CD14-positive monocyte (primary cell): Measurements from ENCODE around the gene PKD1L1. TPM values are rescaled to one million over a fixed set of nuclear protein-coding genes. Genes with fewer than 3 reads are reported as not detected.

Experiments
- DNase-seq, 3 donors: peaks; one replicate each; pipeline ENCODE4 v3.0.0-alpha.2; 2011 to 2022
- H2AFZ ChIP-seq: 2 replicates; pipeline ENCODE4 v1.6.0; 2012; ENCODE audit warnings: mild to moderate bottlenecking, low read depth, low read length, inconsistent platforms; ENCODE audit not compliant: insufficient read depth, poor library complexity, severe bottlenecking
- H3K27ac ChIP-seq, 2 donors: 1 replicate in 1 of 2; 2 replicates in 1 of 2; pipeline ENCODE4 v1.5.1; 2012 to 2013; ENCODE audit warnings: low read length in 2 of 2, control low read depth in 1 of 2, inconsistent platforms in 1 of 2, low read depth in 1 of 2, mild to moderate bottlenecking in 1 of 2
- H3K27me3 ChIP-seq, 2 donors: one replicate each; pipeline versions ENCODE4 v1.6.0 to v1.6.1; 2011 to 2013; ENCODE audit warnings: low read length in 2 of 2; ENCODE audit not compliant: control insufficient read depth in 2 of 2, insufficient read depth in 2 of 2
- H3K36me3 ChIP-seq, 2 donors: replicated peaks in 1 of 2; 1 replicate in 1 of 2; 2 replicates in 1 of 2; pipeline versions ENCODE4 v1.5.1 to v1.6.1; 2012 to 2013; ENCODE audit warnings: low read length in 2 of 2, control low read depth in 1 of 2, inconsistent platforms in 1 of 2, mild to moderate bottlenecking in 1 of 2; ENCODE audit not compliant: insufficient read depth in 2 of 2, control insufficient read depth in 1 of 2
- H3K4me1 ChIP-seq, 2 donors: 1 replicate in 1 of 2; 2 replicates in 1 of 2; pipeline versions ENCODE4 v1.5.1 to v1.6.1; 2012 to 2013; ENCODE audit warnings: low read length in 2 of 2, control low read depth in 1 of 2, inconsistent platforms in 1 of 2, mild to moderate bottlenecking in 1 of 2, moderate library complexity in 1 of 2; ENCODE audit not compliant: insufficient read depth in 2 of 2, control insufficient read depth in 1 of 2
- H3K4me2 ChIP-seq: replicated peaks from 2 replicates; pipeline ENCODE3; 2012; ENCODE audit warnings: low read length, moderate library complexity, mild to moderate bottlenecking; ENCODE audit not compliant: poor library complexity, severe bottlenecking; ENCODE audit errors: extremely low read depth
- H3K4me3 ChIP-seq, 3 experiments: fragments of 200-600 bp in 1 of 3; sonication (generic) in 1 of 3; replicated peaks in 1 of 3; 1 replicate in 2 of 3; 2 replicates in 1 of 3; pipeline ENCODE4 v1.5.1; 2011 to 2013; ENCODE audit warnings: low read length in 3 of 3, mild to moderate bottlenecking in 3 of 3, control low read depth in 2 of 3, low read depth in 2 of 3, inconsistent platforms in 1 of 3, moderate library complexity in 1 of 3
- H3K79me2 ChIP-seq: 2 replicates; pipeline ENCODE4 v1.6.0; 2012; ENCODE audit warnings: mild to moderate bottlenecking, control low read depth, inconsistent platforms, low read length, moderate library complexity; ENCODE audit not compliant: insufficient read depth
- H3K9ac ChIP-seq: 2 replicates; pipeline ENCODE4 v1.6.0; 2017; ENCODE audit warnings: low read length, mild to moderate bottlenecking; ENCODE audit not compliant: insufficient read depth, poor library complexity, severe bottlenecking
- H3K9me3 ChIP-seq, 2 donors: replicated peaks in 1 of 2; 1 replicate in 1 of 2; 2 replicates in 1 of 2; pipeline versions ENCODE4 v1.5.1 to v1.6.1; 2012 to 2013; ENCODE audit warnings: low read length in 2 of 2, control low read depth in 1 of 2; ENCODE audit not compliant: control insufficient read depth in 1 of 2, insufficient read depth in 1 of 2
- H4K20me1 ChIP-seq: 2 replicates; pipeline ENCODE4 v1.6.0; 2012; ENCODE audit warnings: mild to moderate bottlenecking, low read length, control low read depth, moderate library complexity; ENCODE audit not compliant: insufficient read depth
- H3K27ac Mint-ChIP-seq, 7 donors: one replicate each; pipeline ENCODE4 v1.8.0; 2020; ENCODE audit warnings: mild to moderate bottlenecking in 7 of 7, mixed read lengths in 7 of 7, moderate library complexity in 6 of 7, inconsistent platforms in 2 of 7
- H3K27me3 Mint-ChIP-seq, 3 donors: one replicate each; pipeline ENCODE4 v1.8.0; 2021 to 2022; ENCODE audit warnings: low read depth in 3 of 3, mild to moderate bottlenecking in 3 of 3, mixed read lengths in 3 of 3, moderate library complexity in 3 of 3, inconsistent platforms in 1 of 3
- H3K36me3 Mint-ChIP-seq, 2 donors: one replicate each; pipeline ENCODE4 v1.8.0; 2020; ENCODE audit warnings: mixed read lengths in 2 of 2, inconsistent platforms in 1 of 2, mild to moderate bottlenecking in 1 of 2
- H3K4me1 Mint-ChIP-seq: one replicate; pipeline ENCODE4 v1.8.0; 2020; ENCODE audit warnings: mild to moderate bottlenecking, mixed read lengths
- H3K4me3 Mint-ChIP-seq, 2 donors: one replicate each; pipeline ENCODE4 v1.8.0; 2020; ENCODE audit warnings: mild to moderate bottlenecking in 2 of 2, mixed read lengths in 2 of 2, moderate library complexity in 1 of 2
- H3K9me3 Mint-ChIP-seq, 7 donors: one replicate each; pipeline ENCODE4 v1.8.0; 2020 to 2022; ENCODE audit warnings: mixed read lengths in 7 of 7, mild to moderate bottlenecking in 6 of 7, moderate library complexity in 6 of 7, inconsistent platforms in 2 of 7
- WGBS: methylation state at CpG from one replicate; pipeline ENCODE4 v1.1.5; 2013; ENCODE audit warnings: missing lambda C conversion rate; ENCODE audit not compliant: insufficient coverage; 5-methylcytosine and 5-hydroxymethylcytosine counted together
- intact Hi-C, 2 donors: fragments of 100-400 bp; cut with micrococcal nuclease; formaldehyde crosslinking; loops; one replicate each; pipeline versions ENCODE4 v1.15.0 to v1.15.1; 2023
- polyA plus RNA-seq, 3 donors: library from polyadenylated mRNA; depleted of rRNA in 1 of 3; unstranded in 2 of 3; stranded (reverse) in 1 of 3; fragments of 300-500 nt in 2 of 3; fragments of >200 nt in 1 of 3; fragmentation: Illumina TruSeq in 2 of 3; gene quantifications; 1 replicate in 2 of 3; 2 replicates in 1 of 3; pipeline ENCODE4 v1.2.3, GENCODE V29; 2012 to 2021
- TF ChIP-seq, protein P1 (sequence below): fragments of 200-600 bp; IDR thresholded peaks from one replicate; pipeline ENCODE4 v1.8.0; 2022; ENCODE audit warnings: antibody characterized with exemption, mild to moderate bottlenecking

The PKD1L1 gene
- polyA plus RNA-seq, 3 donors, result 0.19 TPM; not detected in 2

DNA sequence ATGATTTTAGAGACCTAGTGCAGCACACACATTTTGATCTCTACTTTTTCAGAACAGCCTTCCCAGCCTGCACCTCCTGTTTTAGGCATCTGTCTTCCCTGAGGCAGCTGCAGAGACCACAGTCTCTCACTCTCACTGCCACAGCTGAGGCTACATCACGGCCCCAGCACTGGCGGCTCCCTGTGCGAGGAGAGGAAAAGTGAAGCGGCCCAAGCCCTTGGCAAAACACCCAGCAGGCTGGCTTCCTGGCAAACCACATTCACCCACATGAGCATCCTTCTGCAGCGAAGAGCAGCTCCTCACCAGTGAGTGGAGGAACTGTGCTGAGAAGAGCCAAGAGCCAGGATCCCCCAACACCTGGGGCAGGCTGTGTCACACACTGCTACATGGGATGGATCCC, 17.2 kb upstream of the PKD1L1 start:
- Mint-ChIP-seq H3K4me3 (no peak overlapping the region), H3K36me3 (peaks cover 83% of the 10 kb centered on the region in 2 donors), H3K27me3 (peaks cover 0 to 7% (median 1%) of the 10 kb centered on the region in 3 donors), H3K9me3 (peaks cover 2 to 9% (median 7%) of the 10 kb centered on the region in 7 donors), H3K4me1 (peaks cover 14% of the 10 kb centered on the region), H3K27ac (peak overlapping the region in 3 of 7 donors; percentile 10 to 57 (median 24))
- Histone ChIP-seq H3K4me2 (no peak overlapping the region), H2AFZ (no peak overlapping the region), H3K4me1 (peaks cover 10 to 14% of the 10 kb centered on the region in 2 donors), H3K36me3 (peaks cover 76 to 83% of the 10 kb centered on the region in 2 donors), H3K79me2 (no peaks in the 10 kb centered on the region), H4K20me1 (peaks cover 10% of the 10 kb centered on the region), H3K27ac (peak overlapping the region in 1 of 2 donors; percentile 32), H3K27me3 (no peaks in the 10 kb centered on the region), H3K9me3 (no peaks in the 10 kb centered on the region), H3K9ac (no peak overlapping the region), H3K4me3 (no peak overlapping the region)
- DNase-seq, result no peak
- no CpG with 5 or more reads among the region's 5 CpGs for whole genome bisulfite sequencing
- intact Hi-C loops, result no loop called here
- TF ChIP-seq, protein P1, sequence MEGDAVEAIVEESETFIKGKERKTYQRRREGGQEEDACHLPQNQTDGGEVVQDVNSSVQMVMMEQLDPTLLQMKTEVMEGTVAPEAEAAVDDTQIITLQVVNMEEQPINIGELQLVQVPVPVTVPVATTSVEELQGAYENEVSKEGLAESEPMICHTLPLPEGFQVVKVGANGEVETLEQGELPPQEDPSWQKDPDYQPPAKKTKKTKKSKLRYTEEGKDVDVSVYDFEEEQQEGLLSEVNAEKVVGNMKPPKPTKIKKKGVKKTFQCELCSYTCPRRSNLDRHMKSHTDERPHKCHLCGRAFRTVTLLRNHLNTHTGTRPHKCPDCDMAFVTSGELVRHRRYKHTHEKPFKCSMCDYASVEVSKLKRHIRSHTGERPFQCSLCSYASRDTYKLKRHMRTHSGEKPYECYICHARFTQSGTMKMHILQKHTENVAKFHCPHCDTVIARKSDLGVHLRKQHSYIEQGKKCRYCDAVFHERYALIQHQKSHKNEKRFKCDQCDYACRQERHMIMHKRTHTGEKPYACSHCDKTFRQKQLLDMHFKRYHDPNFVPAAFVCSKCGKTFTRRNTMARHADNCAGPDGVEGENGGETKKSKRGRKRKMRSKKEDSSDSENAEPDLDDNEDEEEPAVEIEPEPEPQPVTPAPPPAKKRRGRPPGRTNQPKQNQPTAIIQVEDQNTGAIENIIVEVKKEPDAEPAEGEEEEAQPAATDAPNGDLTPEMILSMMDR, result no peak

DNA sequence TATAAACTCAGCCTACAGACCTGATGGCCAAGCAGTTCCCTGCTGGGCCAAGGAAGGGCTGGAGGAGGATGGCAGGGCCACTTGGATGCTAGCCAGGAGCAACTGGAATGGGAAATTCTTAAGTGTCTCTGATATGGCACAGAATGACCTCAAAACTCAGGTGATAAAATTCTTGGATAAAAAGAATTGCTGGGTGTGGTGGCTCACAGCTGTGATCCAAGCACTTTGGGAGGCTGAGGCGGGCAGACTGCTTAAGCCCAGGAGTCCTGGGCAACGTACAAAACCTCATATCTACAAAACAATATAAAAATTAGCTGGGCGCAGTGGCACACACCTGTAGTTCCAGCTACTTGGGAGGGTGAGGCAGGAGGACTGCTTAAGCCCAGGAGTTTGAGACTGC, 14.0 kb upstream of the PKD1L1 start:
- intact Hi-C loops, result no loop called here
- no peak overlapping the region for H3K9ac ChIP-seq
- H3K4me3 Mint-ChIP-seq, result no peak overlapping the region
- peaks cover 0 to 5% (median 2%) of the 10 kb centered on the region in 7 donors for H3K9me3 Mint-ChIP-seq
- peaks cover 0 to 3% (median 0%) of the 10 kb centered on the region in 3 donors for H3K27me3 Mint-ChIP-seq
- H3K4me2 ChIP-seq, result no peak overlapping the region
- no peak overlapping the region for H3K27ac Mint-ChIP-seq
- H3K4me3 ChIP-seq, result no peak overlapping the region
- H3K27ac ChIP-seq, result no peak overlapping the region
- peaks cover 71 to 74% of the 10 kb centered on the region in 2 donors for H3K36me3 Mint-ChIP-seq
- no peaks in the 10 kb centered on the region for H3K79me2 ChIP-seq
- H3K36me3 ChIP-seq, result peaks cover 62 to 68% of the 10 kb centered on the region in 2 donors
- WGBS, result 100% methylated on average over 1 of the region's 3 CpGs
- peaks cover 8% of the 10 kb centered on the region for H4K20me1 ChIP-seq
- TF ChIP-seq, protein P1, result no peak
- peaks cover 0 to 3% of the 10 kb centered on the region in 2 donors for H3K4me1 ChIP-seq
- H3K27me3 ChIP-seq, result no peaks in the 10 kb centered on the region
- H3K4me1 Mint-ChIP-seq, result peaks cover 3% of the 10 kb centered on the region
- no peaks in the 10 kb centered on the region for H3K9me3 ChIP-seq
- no peak for DNase-seq
- H2AFZ ChIP-seq, result no peak overlapping the region
